SK-N-DZ (cell line): ENCODE measurements around the gene CENPM.
"Not testable (repeated sequence)": the region's sequence is repeated elsewhere in the genome, so short reads cannot be mapped to it uniquely, and the experiment has no call there.

Source experiments
- DNase-seq: peaks from one replicate; pipeline ENCODE4 v3.0.0-alpha.2; 2015; ENCODE audit warnings: low spot score

The CENPM gene

GRCh38 chr22:41966607-41967240 is 19.8 kb upstream of the CENPM start:
- peak; percentile 92 for DNase-seq

DNA sequence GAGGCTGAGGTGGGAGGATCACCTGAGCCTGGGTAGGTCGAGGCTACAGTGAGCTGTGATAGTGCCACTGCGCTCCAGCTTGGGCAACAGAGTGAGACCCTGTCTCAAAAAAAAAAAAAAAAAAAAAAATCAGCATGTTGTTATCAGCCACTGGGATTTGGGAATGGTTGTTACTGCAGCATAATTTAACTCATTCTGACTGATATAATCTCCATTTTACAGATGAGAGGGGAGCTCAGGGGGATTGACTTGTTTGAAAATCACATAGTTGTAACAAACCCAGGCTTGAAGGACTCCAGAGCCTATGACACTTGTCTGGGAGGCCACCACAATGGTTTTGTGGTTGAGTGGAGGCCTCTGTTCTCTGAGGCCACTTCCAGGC is 19.3 kb upstream of the CENPM start:
- DNase-seq: no peak

DNA sequence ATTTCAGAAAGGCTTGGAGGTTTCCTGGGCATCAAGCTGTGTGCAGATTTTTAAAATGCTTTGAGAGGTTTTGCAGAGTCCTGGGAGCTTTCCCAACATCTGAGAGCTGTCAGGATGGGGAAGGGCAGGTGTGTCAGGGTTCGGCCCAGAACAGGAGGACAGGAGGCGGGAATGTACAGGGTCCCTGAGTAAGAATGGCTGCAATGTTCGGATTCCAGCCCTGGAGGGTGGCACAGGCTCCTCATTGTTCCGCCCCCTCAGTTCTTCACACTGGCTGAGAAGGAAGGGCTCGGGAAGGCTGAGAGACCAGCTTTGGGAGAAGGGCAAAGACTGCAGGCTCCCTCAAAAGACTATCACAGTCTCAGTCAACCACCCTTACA is 17.1 kb upstream of the CENPM start:
- no peak for DNase-seq

DNA sequence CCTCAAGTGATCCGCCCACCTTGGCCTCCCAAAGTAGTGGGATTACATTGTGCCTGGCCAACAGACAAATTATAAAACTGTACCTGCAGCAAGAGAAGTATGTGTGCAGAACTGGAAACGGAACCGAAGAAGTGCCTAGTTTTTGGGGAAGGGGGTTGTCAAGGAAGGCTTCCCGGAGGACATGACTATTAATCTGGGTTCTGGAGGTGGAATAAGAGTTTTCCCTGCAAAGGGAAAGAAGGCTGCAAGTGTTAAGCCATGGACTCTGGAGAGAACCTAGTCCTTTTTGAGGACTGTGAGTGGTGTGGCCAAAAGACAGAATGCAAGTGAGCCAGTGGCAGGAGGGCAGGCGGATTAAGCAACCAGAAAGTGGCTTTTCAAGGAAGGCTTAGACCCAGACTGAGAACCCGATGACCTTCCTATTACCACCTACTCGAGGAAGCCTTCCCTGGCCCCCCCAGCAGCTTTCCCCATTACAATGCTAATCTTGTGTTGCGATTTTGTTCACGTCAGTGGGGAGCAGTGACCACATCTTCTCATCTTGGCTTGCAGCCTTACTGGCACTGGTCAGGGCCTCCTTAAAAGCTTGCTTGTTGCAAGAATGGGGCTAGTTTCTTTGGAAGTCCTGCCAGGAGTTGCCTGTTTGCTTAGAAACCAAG is 16.6 kb upstream of the CENPM start:
- no peak for DNase-seq

GRCh38 chr22:41957941-41958556 is 11.1 kb upstream of the CENPM start:
- no peak for DNase-seq

DNA sequence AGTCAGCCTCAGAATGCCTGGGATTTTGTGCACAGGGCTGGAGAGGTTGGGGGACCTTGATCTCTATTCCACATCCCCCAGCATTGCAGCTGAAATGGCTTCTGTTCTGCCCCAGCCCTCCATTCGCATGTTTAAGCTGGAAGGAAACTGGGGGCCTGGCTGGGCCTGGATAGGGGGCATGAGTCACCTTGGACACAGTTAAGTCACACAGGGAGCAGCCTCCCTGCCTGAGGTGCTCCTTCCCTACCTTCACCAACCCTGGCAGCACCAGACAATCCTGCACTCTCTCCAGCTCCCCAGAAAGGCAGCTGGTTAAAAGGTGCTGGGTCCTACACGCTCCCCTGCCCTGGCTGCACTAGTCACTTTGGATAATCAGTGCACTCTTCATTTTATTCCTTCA is 5.8 kb upstream of the CENPM start:
- DNase-seq: no peak

- peak; percentile 97 for DNase-seq
Measured at GRCh38 chr22:41951898-41952474, 5.0 kb upstream of the CENPM start, which contains the start of gene SMIM45. TSS of gene SMIM45 (plus strand) at chr22:41952150.

GRCh38 chr22:41949297-41949965 is 2.5 kb upstream of the CENPM start:
- no peak for DNase-seq

DNA sequence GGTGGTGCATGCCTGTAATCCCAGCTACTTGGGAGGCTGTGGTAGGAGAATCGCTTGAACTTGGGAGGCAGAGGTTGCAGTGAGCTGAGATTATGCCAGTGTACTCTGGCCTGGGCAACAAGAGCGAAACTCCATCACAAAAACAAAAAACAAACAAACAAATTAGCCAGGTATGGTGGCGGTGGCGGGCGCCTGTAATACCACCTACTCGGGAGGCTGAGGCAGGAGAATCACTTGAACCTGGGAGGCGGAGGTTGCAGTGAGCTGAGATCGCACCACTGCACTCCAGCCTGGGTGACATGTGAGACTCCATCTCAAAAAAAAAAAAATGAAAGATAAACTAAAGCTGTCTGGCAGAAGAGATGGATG is 2.0 kb upstream of the CENPM start:
- DNase-seq: not testable (repeated sequence)

GRCh38 chr22:41948142-41948541 is 1.2 kb upstream of the CENPM start:
- no peak for DNase-seq

GRCh38 chr22:41947424-41948080 is 600 bp upstream of the CENPM start:
- DNase-seq: no peak

- no peak for DNase-seq
Measured at GRCh38 chr22:41943661-41944209, 3.2 kb downstream of the CENPM start.

DNA sequence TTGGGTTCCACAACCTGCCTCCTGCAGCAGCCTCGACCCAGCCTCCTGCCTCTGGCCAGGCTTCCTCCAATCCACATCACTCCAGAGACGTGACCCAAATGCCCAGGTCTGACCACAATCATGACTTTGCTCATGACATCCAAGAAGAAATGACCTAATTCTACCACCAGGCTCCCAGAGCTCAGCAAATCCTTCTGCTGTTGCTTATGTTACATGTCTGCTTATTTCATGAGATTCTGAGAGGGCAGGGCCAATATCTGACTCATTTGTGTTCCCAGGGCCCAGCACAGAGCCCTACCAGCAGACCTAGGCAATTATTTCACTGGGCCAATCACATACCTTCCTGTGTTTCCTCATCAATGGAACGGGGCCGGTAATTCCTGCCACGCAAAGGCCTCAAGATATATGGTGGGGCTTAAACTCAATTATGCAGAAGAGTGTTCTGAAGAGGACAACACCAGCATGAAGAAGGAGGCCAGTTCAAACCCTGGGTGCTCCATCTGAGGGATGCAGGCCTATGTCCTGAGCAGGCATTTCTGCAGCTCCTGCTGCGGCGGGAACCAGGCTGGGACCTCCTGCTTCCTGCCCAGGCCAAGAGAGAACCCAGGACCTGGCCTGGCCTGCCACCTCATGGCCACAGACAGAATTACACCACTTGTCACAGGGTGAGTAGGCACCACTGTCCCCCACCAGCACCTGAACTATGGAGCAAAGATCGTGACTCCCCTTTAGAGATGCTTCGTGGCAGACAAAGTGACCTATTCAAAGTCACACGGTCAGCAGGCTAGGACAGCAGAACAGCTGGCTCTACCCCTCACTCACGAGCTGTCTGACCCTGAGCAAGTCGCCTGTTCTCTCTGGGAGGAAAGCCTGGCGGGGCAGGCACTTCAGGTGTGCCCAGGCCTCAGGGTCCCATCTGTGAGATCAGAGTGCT is 5.9 kb downstream of the CENPM start:
- peak; percentile 80 for DNase-seq

- DNase-seq: no peak
Measured at GRCh38 chr22:41939981-41940831, 6.7 kb downstream of the CENPM start.

- DNase-seq: no peak
Measured at GRCh38 chr22:41936894-41937169, 10.1 kb downstream of the CENPM start.

DNA sequence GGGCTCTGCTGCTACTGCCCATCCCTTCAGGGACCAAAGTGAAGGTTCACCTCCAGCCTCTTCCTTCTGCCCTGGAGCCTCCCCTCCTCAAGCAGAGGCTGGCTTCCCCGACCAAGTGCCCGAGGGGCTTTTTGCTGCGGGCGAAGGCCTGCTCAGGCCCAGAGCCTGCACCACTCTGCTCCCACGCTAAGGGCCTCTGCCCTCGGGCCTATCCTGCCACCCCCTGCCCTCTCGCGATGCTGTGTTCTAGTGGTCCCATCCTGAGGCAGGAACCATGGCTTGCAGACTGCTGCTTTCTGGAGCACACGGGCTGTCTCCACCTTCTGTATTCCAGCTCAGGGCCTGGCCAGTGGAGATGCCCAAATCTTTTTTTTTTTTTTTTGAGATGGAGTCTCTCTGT is 11.4 kb downstream of the CENPM start:
- no peak for DNase-seq

- DNase-seq: no peak
Measured at GRCh38 chr22:41935015-41935351, 12.0 kb downstream of the CENPM start.

GRCh38 chr22:41934284-41935014 is 12.5 kb downstream of the CENPM start:
- DNase-seq: peak; percentile 71
